ENCODE results near the gene SLC11A1. TPM values are rescaled to one million over a fixed set of nuclear protein-coding genes. Genes with fewer than 3 reads are reported as not detected.

Gene SLC11A1
- total and polyA plus RNA-seq, 2 donors (not counting 1 experiment from before 2014, with no cell fraction given) = 6.5 to 65.3 TPM

DNA sequence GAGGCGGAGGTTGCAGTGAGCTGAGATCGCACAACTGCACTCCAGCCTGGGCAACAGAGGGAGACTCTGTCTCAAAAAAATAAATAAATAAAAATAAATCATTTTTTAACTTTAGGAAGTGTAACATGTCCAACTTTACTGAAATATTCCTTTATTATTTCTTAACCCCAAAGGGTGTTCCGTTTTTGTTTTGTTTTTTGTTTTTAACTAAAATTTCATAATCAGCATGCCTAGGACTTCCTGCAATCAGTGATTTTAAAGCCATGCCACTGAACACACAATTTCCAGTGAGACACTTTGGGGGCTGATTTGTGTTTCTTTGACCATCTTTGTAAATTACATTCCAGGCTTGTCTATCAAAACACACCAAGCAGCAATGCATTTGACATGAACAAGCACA, 18.3 kb upstream of the SLC11A1 start:
- H3K9me3 ChIP-seq (ENCODE audit: control extremely low read depth in 1 of 3, control insufficient read depth in 2 of 3, insufficient read depth in 1 of 3, low read length in 2 of 3) = peaks cover 0 to 10% (median 2%) of the 10 kb centered on the region in 3 donors
- H3K9me3 Mint-ChIP-seq (ENCODE audit: insufficient read depth) = no peaks in the 10 kb centered on the region
- DNase-seq (no peak), ATAC-seq (ENCODE audit: low read depth) (no peak)
- no peak overlapping the region for H3K27ac Mint-ChIP-seq
- H2AFZ ChIP-seq (ENCODE audit: insufficient read depth, low read depth, low read length, poor library complexity, severe bottlenecking) = no peak overlapping the region
- no peak overlapping the region for H3K4me3 ChIP-seq (ENCODE audit: control extremely low read depth in 1 of 5, extremely low read depth in 1 of 5, insufficient read depth in 1 of 5, low read depth in 2 of 5, low read length in 4 of 5)
- peaks cover 3 to 15% of the 10 kb centered on the region in 2 donors for H3K4me1 ChIP-seq (ENCODE audit: control insufficient read depth in 2 of 2, insufficient read depth in 2 of 2, low read length in 2 of 2)
- no CpG with 5 or more reads among the region's 3 CpGs for WGBS (ENCODE audit: insufficient coverage)
- intact Hi-C loops (cut with micrococcal nuclease) = no loop called here
- H3K27me3 ChIP-seq (replicated peaks in 1 of 4; ENCODE audit: control extremely low read depth in 1 of 4, control insufficient read depth in 3 of 4, insufficient read depth in 4 of 4, low read length in 3 of 4) = no peaks in the 10 kb centered on the region
- H3K36me3 ChIP-seq (replicated peaks in 1 of 2; ENCODE audit: control extremely low read depth in 1 of 2, control insufficient read depth in 1 of 2, extremely low read depth in 1 of 2, insufficient read depth in 2 of 2, low read length in 1 of 2) = no peaks in the 10 kb centered on the region
- H3K79me2 ChIP-seq (ENCODE audit: control insufficient read depth, insufficient read depth, low read length) = no peaks in the 10 kb centered on the region
- POLR2A ChIA-PET = interaction anchor here (0.6 to 1.0 kb wide), 2 partner anchors 15 to 68 kb away, joined by 3 to 4 read pairs; no protein-coding TSS in a partner anchor
- H3K27me3 Mint-ChIP-seq = no peaks in the 10 kb centered on the region
- H3K27ac ChIP-seq (ENCODE audit: low read length in 2 of 2) = no peak overlapping the region
- no peak overlapping the region for H3K9ac ChIP-seq (ENCODE audit: low read length)
- TF ChIP-seq, protein P1, sequence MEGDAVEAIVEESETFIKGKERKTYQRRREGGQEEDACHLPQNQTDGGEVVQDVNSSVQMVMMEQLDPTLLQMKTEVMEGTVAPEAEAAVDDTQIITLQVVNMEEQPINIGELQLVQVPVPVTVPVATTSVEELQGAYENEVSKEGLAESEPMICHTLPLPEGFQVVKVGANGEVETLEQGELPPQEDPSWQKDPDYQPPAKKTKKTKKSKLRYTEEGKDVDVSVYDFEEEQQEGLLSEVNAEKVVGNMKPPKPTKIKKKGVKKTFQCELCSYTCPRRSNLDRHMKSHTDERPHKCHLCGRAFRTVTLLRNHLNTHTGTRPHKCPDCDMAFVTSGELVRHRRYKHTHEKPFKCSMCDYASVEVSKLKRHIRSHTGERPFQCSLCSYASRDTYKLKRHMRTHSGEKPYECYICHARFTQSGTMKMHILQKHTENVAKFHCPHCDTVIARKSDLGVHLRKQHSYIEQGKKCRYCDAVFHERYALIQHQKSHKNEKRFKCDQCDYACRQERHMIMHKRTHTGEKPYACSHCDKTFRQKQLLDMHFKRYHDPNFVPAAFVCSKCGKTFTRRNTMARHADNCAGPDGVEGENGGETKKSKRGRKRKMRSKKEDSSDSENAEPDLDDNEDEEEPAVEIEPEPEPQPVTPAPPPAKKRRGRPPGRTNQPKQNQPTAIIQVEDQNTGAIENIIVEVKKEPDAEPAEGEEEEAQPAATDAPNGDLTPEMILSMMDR (IDR thresholded peaks at IDR 0.05) = no peak
- TF ChIP-seq EZH2 (IDR thresholded peaks at IDR 0.05; ENCODE audit: borderline replicate concordance, insufficient read depth, low read depth, low read length, poor library complexity, severe bottlenecking) = no peak
- H4K20me1 ChIP-seq (ENCODE audit: control insufficient read depth, insufficient read depth, low read length, poor library complexity, severe bottlenecking) = no peaks in the 10 kb centered on the region
- CTCF ChIA-PET = interaction anchor here (0.9 to 4.1 kb wide), 3 partner anchors 7 to 73 kb away, joined by 3 to 23 read pairs (median 5); partner anchors contain the start of gene CATIP
- H3K4me2 ChIP-seq (replicated peaks; ENCODE audit: low read depth, low read length, poor library complexity, severe bottlenecking) = no peak overlapping the region
- H3K4me1 Mint-ChIP-seq = peaks cover 5% of the 10 kb centered on the region
- no peak overlapping the region for H3K4me3 Mint-ChIP-seq

DNA sequence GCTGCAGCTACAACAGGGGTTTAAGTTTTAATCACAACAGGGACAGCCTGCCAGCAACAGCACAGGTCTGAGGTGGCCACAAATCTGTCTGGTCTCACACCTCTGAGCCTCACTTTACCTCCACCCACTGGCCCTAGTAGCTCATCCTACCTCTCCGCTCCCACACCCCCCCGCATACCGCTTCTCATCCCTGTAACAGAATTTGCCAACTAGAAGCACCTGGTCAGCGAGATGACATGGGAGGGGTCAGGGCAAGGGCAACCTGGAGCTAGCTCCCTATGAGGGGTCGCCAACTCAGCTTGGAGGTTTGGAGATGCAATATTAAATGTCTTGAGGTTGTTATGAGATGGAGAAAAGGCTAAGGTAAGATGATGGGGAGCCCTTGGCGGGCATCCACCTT, 17.9 kb upstream of the SLC11A1 start:
- H3K4me1 Mint-ChIP-seq = peaks cover 9% of the 10 kb centered on the region
- ATAC-seq (ENCODE audit: low read depth) (no peak), DNase-seq (no peak)
- ChIA-PET CTCF (interaction anchor here (1.4 to 4.1 kb wide), 2 partner anchors 7 to 73 kb away, joined by 5 to 23 read pairs; partner anchors contain the start of gene CATIP), POLR2A (interaction anchor here (1.0 kb wide), 1 partner anchor 15 kb away, joined by 3 read pairs; no protein-coding TSS in a partner anchor)
- no peaks in the 10 kb centered on the region for H3K36me3 ChIP-seq (replicated peaks in 1 of 2; ENCODE audit: control extremely low read depth in 1 of 2, control insufficient read depth in 1 of 2, extremely low read depth in 1 of 2, insufficient read depth in 2 of 2, low read length in 1 of 2)
- peaks cover 3 to 20% of the 10 kb centered on the region in 2 donors for H3K4me1 ChIP-seq (ENCODE audit: control insufficient read depth in 2 of 2, insufficient read depth in 2 of 2, low read length in 2 of 2)
- peaks cover 0 to 10% (median 2%) of the 10 kb centered on the region in 3 donors for H3K9me3 ChIP-seq (ENCODE audit: control extremely low read depth in 1 of 3, control insufficient read depth in 2 of 3, insufficient read depth in 1 of 3, low read length in 2 of 3)
- no peak overlapping the region for H3K9ac ChIP-seq (ENCODE audit: low read length)
- no peak overlapping the region for H3K4me3 ChIP-seq (ENCODE audit: control extremely low read depth in 1 of 5, extremely low read depth in 1 of 5, insufficient read depth in 1 of 5, low read depth in 2 of 5, low read length in 4 of 5)
- H2AFZ ChIP-seq (ENCODE audit: insufficient read depth, low read depth, low read length, poor library complexity, severe bottlenecking) = no peak overlapping the region
- no peak overlapping the region for H3K4me3 Mint-ChIP-seq
- intact Hi-C loops (cut with micrococcal nuclease) = no loop called here
- no peaks in the 10 kb centered on the region for H3K9me3 Mint-ChIP-seq (ENCODE audit: insufficient read depth)
- H3K27me3 Mint-ChIP-seq = no peaks in the 10 kb centered on the region
- H3K79me2 ChIP-seq (ENCODE audit: control insufficient read depth, insufficient read depth, low read length) = no peaks in the 10 kb centered on the region
- no peak for TF ChIP-seq EZH2 (IDR thresholded peaks at IDR 0.05; ENCODE audit: borderline replicate concordance, insufficient read depth, low read depth, low read length, poor library complexity, severe bottlenecking)
- TF ChIP-seq, protein P1 (IDR thresholded peaks at IDR 0.05) = no peak
- WGBS (ENCODE audit: insufficient coverage) = 100% methylated on average over 2 of the region's 6 CpGs
- no peaks in the 10 kb centered on the region for H4K20me1 ChIP-seq (ENCODE audit: control insufficient read depth, insufficient read depth, low read length, poor library complexity, severe bottlenecking)
- H3K27ac Mint-ChIP-seq = no peak overlapping the region
- H3K27me3 ChIP-seq (replicated peaks in 1 of 4; ENCODE audit: control extremely low read depth in 1 of 4, control insufficient read depth in 3 of 4, insufficient read depth in 4 of 4, low read length in 3 of 4) = no peaks in the 10 kb centered on the region
- H3K4me2 ChIP-seq (replicated peaks; ENCODE audit: low read depth, low read length, poor library complexity, severe bottlenecking) = no peak overlapping the region
- no peak overlapping the region for H3K27ac ChIP-seq (ENCODE audit: low read length in 2 of 2)

Data from B cell (primary cell).